ENCODE measurements around the gene CDON. TPM values are rescaled to one million over a fixed set of nuclear protein-coding genes. Genes with fewer than 3 reads are reported as not detected.

CDON gene
- total RNA-seq, 5 donors from 2014 or later (not counting 1 experiment from before 2014, with no cell fraction given), result 1.7 to 5.0 (median 2.7) TPM

DNA sequence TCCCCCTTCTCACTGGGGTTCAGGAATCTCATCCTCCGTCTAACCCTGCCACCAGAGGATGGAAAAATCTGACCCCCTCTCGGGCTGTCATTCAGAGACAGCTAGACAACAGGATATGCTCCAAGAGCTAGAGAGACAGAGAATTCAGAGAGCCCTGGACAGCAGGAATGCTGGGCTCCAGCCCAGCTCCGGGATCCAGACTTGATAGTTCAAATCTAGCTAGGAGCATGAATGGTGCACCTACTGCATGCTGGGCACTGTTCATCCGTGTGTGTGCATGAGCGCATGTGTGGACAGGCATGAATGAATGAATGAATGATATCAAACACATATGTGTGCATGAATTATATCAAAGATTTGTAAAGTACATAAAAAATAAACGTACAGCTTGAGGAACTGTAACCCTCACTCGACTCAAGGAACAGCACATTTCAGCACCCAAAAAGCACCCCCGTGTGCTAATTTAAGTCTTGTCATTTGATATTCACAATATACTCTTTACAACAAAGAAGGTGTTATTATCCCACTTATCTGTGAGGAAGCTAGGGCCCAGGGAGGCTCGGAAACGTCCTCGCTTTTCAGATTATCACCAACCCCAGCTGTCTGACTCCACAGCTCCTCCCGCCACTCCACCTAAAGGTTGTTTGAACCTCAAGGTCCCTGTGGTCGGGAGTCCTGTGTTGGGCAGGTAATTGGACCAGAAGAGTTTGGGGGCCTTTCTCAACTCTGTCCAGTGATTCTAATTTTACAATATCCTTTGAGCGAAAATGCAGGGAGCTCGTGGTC lies 117.5 kb downstream of the CDON start:
- WGBS (ENCODE audit: insufficient coverage), result 55% methylated on average over 4 of the region's 15 CpGs
- CTCF ChIA-PET, result interaction anchor here (0.7 to 1.0 kb wide), 2 partner anchors 20 to 249 kb away, joined by 3 read pairs; no protein-coding TSS in a partner anchor
- Mint-ChIP-seq H3K36me3 (no peaks in the 10 kb centered on the region), H3K4me1 (peaks cover 3 to 7% (median 6%) of the 10 kb centered on the region in 3 donors), H3K27ac (no peak overlapping the region), H3K9me3 (no peaks in the 10 kb centered on the region), H3K27me3 (peaks cover 0 to 8% of the 10 kb centered on the region in 2 donors), H3K4me3 (no peak overlapping the region)
- DNase-seq (peak in 1 of 35 experiments; percentile 7), ATAC-seq (replicated peaks in 1 of 4) (no peak)
- H3K4me3 ChIP-seq (ENCODE audit: control insufficient read depth in 1 of 2, extremely low read depth in 1 of 2, low read length in 1 of 2), result no peak overlapping the region
- H3K4me1 ChIP-seq (ENCODE audit: control insufficient read depth in 1 of 2, extremely low read depth in 1 of 2, insufficient read depth in 2 of 2, low read length in 2 of 2), result peaks cover 0 to 4% of the 10 kb centered on the region in 2 experiments
- POLR2A ChIA-PET, result interaction anchor here in 1 of 2 donors (0.7 kb wide), 1 partner anchor 1178 kb away, joined by 3 read pairs; no protein-coding TSS in a partner anchor
- H3K27ac ChIP-seq (ENCODE audit: low read length), result no peak overlapping the region
- peaks cover 0 to 35% of the 10 kb centered on the region in 2 experiments for H3K27me3 ChIP-seq (replicated peaks in 1 of 2; ENCODE audit: control insufficient read depth in 2 of 2, extremely low read depth in 1 of 2, insufficient read depth in 2 of 2, low read length in 1 of 2)
- no peaks in the 10 kb centered on the region for H3K36me3 ChIP-seq (ENCODE audit: control insufficient read depth in 2 of 2, extremely low read depth in 1 of 2, insufficient read depth in 1 of 2, low read length in 1 of 2)
- no peaks in the 10 kb centered on the region for H3K9me3 ChIP-seq

DNA sequence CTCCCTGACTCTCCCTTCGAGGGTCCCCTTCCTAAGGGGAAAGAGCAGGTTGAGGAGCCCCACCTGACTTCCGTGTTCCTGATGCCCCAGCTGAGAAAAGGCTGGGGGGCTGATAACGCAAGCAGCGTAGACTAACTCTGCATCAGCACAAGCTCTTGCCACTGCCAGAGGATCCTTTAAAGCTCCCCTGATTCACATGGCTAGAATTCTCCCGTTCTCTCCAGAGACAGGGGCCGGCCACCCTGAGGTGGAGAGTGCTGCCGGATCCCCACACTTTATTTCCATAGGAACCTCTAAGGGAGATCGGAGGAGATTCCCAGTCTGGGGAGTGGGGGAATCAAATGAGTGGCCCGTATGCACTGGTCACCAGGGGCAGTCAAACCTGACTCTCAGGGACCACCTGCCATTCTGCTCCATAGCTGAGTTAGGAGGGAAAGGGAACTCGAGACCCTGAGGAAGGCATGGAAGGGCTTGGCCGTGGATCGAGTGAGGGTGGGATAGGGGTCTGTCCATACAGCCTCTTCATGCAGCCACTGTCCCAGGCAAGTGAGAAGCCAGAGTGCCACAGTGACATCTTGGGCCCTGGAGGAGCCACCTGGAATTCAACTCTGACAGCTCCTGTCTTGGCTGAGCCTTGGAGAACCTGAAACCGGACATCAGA lies 118.2 kb downstream of the CDON start:
- peaks cover 3 to 7% (median 6%) of the 10 kb centered on the region in 3 donors for H3K4me1 Mint-ChIP-seq
- peaks cover 0 to 7% of the 10 kb centered on the region in 2 donors for H3K27me3 Mint-ChIP-seq
- no peak overlapping the region for H3K27ac ChIP-seq (ENCODE audit: low read length)
- CTCF ChIA-PET, result interaction anchor here in 1 of 2 donors (1.0 kb wide), 1 partner anchor 249 kb away, joined by 3 read pairs; no protein-coding TSS in a partner anchor
- no peak overlapping the region for H3K4me3 ChIP-seq (ENCODE audit: control insufficient read depth in 1 of 2, extremely low read depth in 1 of 2, low read length in 1 of 2)
- H3K9me3 ChIP-seq, result no peaks in the 10 kb centered on the region
- no peak overlapping the region for H3K27ac Mint-ChIP-seq
- peaks cover 0 to 4% of the 10 kb centered on the region in 2 experiments for H3K4me1 ChIP-seq (ENCODE audit: control insufficient read depth in 1 of 2, extremely low read depth in 1 of 2, insufficient read depth in 2 of 2, low read length in 2 of 2)
- H3K36me3 ChIP-seq (ENCODE audit: control insufficient read depth in 2 of 2, extremely low read depth in 1 of 2, insufficient read depth in 1 of 2, low read length in 1 of 2), result no peaks in the 10 kb centered on the region
- WGBS (ENCODE audit: insufficient coverage), result 57% methylated on average over 5 of the region's 13 CpGs
- no peak for ATAC-seq (replicated peaks in 1 of 4)
- no peaks in the 10 kb centered on the region for H3K9me3 Mint-ChIP-seq
- POLR2A ChIA-PET, result interaction anchor here in 1 of 2 donors (0.7 kb wide), 1 partner anchor 1179 kb away, joined by 3 read pairs; no protein-coding TSS in a partner anchor
- peaks cover 0 to 30% of the 10 kb centered on the region in 2 experiments for H3K27me3 ChIP-seq (replicated peaks in 1 of 2; ENCODE audit: control insufficient read depth in 2 of 2, extremely low read depth in 1 of 2, insufficient read depth in 2 of 2, low read length in 1 of 2)
- no peaks in the 10 kb centered on the region for H3K36me3 Mint-ChIP-seq
- DNase-seq, result no peak
- no peak overlapping the region for H3K4me3 Mint-ChIP-seq

- no peak overlapping the region for H3K27ac Mint-ChIP-seq
- H3K27me3 ChIP-seq (replicated peaks in 1 of 2; ENCODE audit: control insufficient read depth in 2 of 2, extremely low read depth in 1 of 2, insufficient read depth in 2 of 2, low read length in 1 of 2), result peaks cover 0 to 31% of the 10 kb centered on the region in 2 experiments
- no peaks in the 10 kb centered on the region for H3K36me3 Mint-ChIP-seq
- peaks cover 5 to 10% (median 8%) of the 10 kb centered on the region in 3 donors for H3K4me1 Mint-ChIP-seq
- 63% methylated on average over 5 of the region's 9 CpGs for WGBS (ENCODE audit: insufficient coverage)
- H3K4me3 Mint-ChIP-seq, result no peak overlapping the region
- DNase-seq, result no peak
- H3K27me3 Mint-ChIP-seq, result peaks cover 0 to 4% of the 10 kb centered on the region in 2 donors
- no peak overlapping the region for H3K27ac ChIP-seq (ENCODE audit: low read length)
- no peaks in the 10 kb centered on the region for H3K36me3 ChIP-seq (ENCODE audit: control insufficient read depth in 2 of 2, extremely low read depth in 1 of 2, insufficient read depth in 1 of 2, low read length in 1 of 2)
- H3K4me3 ChIP-seq (ENCODE audit: control insufficient read depth in 1 of 2, extremely low read depth in 1 of 2, low read length in 1 of 2), result no peak overlapping the region
- H3K9me3 Mint-ChIP-seq, result no peaks in the 10 kb centered on the region
- CTCF ChIA-PET, result interaction anchor here (0.5 to 1.5 kb wide), 4 partner anchors 12 to 541 kb away, joined by 3 to 5 read pairs (median 4); no protein-coding TSS in a partner anchor
- H3K9me3 ChIP-seq, result no peaks in the 10 kb centered on the region
- no peak for ATAC-seq (replicated peaks in 1 of 4)
- POLR2A ChIA-PET, result interaction anchor here in 1 of 2 donors (0.7 kb wide), 1 partner anchor 64 kb away, joined by 4 read pairs; no protein-coding TSS in a partner anchor
- H3K4me1 ChIP-seq (ENCODE audit: control insufficient read depth in 1 of 2, extremely low read depth in 1 of 2, insufficient read depth in 2 of 2, low read length in 2 of 2), result peaks cover 0 to 4% of the 10 kb centered on the region in 2 experiments
Measured at GRCh38 chr11:125943661-125944349, 118.9 kb downstream of the CDON start.

DNA sequence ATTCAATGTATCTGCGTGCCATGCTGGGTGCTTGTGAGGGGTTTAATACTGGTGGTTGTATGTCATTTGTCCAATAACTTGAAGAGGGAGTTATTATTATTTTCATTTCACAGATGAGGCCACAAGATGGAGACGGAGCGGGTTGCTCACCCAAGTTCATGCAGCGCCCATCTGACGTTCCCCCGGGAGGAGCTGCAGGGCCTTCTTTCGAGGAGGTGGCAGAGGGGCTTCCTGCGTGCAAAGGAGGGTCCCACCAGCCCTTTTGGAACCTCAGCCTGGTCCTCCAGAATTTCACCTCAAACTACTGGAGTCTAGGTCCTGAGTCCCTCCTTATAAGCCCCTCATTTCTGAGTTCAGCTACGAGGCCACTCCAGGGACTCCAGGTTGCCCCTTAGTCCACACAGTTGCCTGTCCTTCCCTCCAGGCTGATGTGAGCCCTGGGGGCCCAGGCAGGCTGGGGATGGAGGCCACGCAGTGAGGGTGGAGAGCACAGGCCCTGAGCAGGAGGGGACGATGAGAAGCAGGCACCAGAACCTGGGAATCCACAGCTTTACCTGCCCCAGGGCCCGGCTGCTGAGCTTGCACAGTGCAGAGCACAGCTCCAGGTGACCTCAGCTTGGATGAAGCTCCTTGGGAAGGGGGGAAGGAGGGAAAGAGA lies 119.8 kb downstream of the CDON start:
- Mint-ChIP-seq H3K4me1 (peaks cover 11 to 16% (median 15%) of the 10 kb centered on the region in 3 donors), H3K27me3 (peaks cover 0 to 4% of the 10 kb centered on the region in 2 donors)
- DNase-seq, result peak in 1 of 35 experiments; percentile 9

DNA sequence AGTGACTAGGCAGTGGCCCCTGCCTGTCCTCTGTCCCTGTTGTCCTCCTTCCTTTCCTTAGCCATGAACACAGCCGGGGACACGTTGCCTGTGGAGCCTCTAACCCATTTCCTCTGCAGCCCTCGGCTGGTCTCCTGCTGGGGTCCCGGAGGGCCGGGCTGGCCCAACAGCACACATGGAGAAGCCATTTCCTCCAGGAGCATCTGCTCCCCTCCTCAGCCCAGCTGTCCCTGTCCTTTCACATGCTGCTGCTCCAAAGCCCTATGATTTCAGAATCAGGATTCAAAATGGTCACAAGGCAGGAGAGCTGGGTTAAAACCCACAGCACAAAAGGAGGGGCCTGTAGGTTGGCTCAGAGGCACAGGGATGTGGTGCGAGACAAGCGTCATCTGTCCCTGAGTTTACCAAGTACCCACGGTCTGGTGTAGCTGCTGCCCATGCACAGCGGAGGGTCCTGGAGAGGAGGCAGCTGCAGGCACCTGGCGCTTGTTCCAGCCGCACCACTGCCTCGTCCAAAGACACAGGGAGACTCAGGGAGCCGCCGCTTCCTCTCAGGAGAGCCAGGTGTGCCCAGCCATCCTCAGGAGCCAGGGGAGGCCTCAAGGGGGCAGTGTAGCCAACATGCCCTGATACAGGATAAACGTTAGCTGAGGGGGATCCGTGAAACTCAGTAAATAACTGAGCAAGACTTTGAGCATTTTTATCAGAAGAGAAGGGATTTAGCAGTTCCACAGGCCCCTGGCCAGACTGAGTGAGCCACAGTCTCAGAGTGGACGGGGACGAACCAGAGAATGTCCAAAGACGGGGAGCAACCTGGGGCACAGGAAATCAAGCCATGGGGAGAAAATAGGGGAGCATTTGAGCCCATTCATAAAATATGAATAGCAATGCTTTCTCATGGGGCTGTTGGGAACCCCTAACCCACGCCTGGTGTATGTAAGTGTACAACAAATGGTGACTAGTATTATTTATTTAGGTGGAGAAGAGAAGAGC lies 120.8 kb downstream of the CDON start:
- WGBS (ENCODE audit: insufficient coverage), result 36% methylated on average over 17 of the region's 20 CpGs
- peaks cover 0 to 4% of the 10 kb centered on the region in 2 donors for H3K27me3 Mint-ChIP-seq
- Histone ChIP-seq H3K27ac (ENCODE audit: low read length) (no peak overlapping the region), H3K9me3 (no peaks in the 10 kb centered on the region), H3K27me3 (replicated peaks in 1 of 2; ENCODE audit: control insufficient read depth in 2 of 2, extremely low read depth in 1 of 2, insufficient read depth in 2 of 2, low read length in 1 of 2) (peaks cover 0 to 21% of the 10 kb centered on the region in 2 experiments), H3K4me3 (ENCODE audit: control insufficient read depth in 1 of 2, extremely low read depth in 1 of 2, low read length in 1 of 2) (no peak overlapping the region), H3K4me1 (ENCODE audit: control insufficient read depth in 1 of 2, extremely low read depth in 1 of 2, insufficient read depth in 2 of 2, low read length in 2 of 2) (peaks cover 0 to 8% of the 10 kb centered on the region in 2 experiments), H3K36me3 (ENCODE audit: control insufficient read depth in 2 of 2, extremely low read depth in 1 of 2, insufficient read depth in 1 of 2, low read length in 1 of 2) (no peaks in the 10 kb centered on the region)
- ChIA-PET CTCF (interaction anchor here (0.5 to 1.5 kb wide), 5 partner anchors 10 to 277 kb away, joined by 3 to 8 read pairs (median 3); no protein-coding TSS in a partner anchor), POLR2A (no interaction called here)
- no peaks in the 10 kb centered on the region for H3K9me3 Mint-ChIP-seq
- peak; percentile 48 to 69 (median 66) for ATAC-seq (replicated peaks in 1 of 4)
- H3K4me3 Mint-ChIP-seq, result no peak overlapping the region
- H3K27ac Mint-ChIP-seq, result no peak overlapping the region
- H3K4me1 Mint-ChIP-seq, result peaks cover 11 to 16% (median 15%) of the 10 kb centered on the region in 3 donors
- H3K36me3 Mint-ChIP-seq, result no peaks in the 10 kb centered on the region
- DNase-seq, result peak in 28 of 35 experiments; percentile 7 to 59 (median 29)

More for the DNA sequence above, 119.8 kb downstream of the CDON start:
- WGBS (ENCODE audit: insufficient coverage), result 86% methylated on average over 8 of the region's 12 CpGs
- no peaks in the 10 kb centered on the region for H3K36me3 ChIP-seq (ENCODE audit: control insufficient read depth in 2 of 2, extremely low read depth in 1 of 2, insufficient read depth in 1 of 2, low read length in 1 of 2)
- no peak for ATAC-seq (replicated peaks in 1 of 4)
- H3K9me3 Mint-ChIP-seq, result no peaks in the 10 kb centered on the region
- peaks cover 0 to 8% of the 10 kb centered on the region in 2 experiments for H3K4me1 ChIP-seq (ENCODE audit: control insufficient read depth in 1 of 2, extremely low read depth in 1 of 2, insufficient read depth in 2 of 2, low read length in 2 of 2)
- H3K4me3 Mint-ChIP-seq, result no peak overlapping the region
- ChIA-PET POLR2A (interaction anchor here in 1 of 2 donors (0.7 kb wide), 1 partner anchor 63 kb away, joined by 4 read pairs; no protein-coding TSS in a partner anchor), CTCF (interaction anchor here (0.5 to 1.5 kb wide), 5 partner anchors 11 to 251 kb away, joined by 3 to 6 read pairs (median 4); no protein-coding TSS in a partner anchor)
- no peak overlapping the region for H3K4me3 ChIP-seq (ENCODE audit: control insufficient read depth in 1 of 2, extremely low read depth in 1 of 2, low read length in 1 of 2)
- no peak overlapping the region for H3K27ac Mint-ChIP-seq
- H3K9me3 ChIP-seq, result no peaks in the 10 kb centered on the region
- H3K27ac ChIP-seq (ENCODE audit: low read length), result no peak overlapping the region
- H3K27me3 ChIP-seq (replicated peaks in 1 of 2; ENCODE audit: control insufficient read depth in 2 of 2, extremely low read depth in 1 of 2, insufficient read depth in 2 of 2, low read length in 1 of 2), result peaks cover 0 to 25% of the 10 kb centered on the region in 2 experiments
- H3K36me3 Mint-ChIP-seq, result no peaks in the 10 kb centered on the region

Data from T-cell (primary cell).